OCI-LY3 (cell line): Measurements from ENCODE around the gene OOEP.

ENCODE experiments used
- EZH2phosphoT487 ChIP-seq: fragments of 200-600 bp; shearing (Covaris generic); IDR thresholded peaks from 2 replicates; pipeline ENCODE4 v1.6.1; 2018; ENCODE audit warnings: antibody characterized with exemption, mixed run types, low read depth
- TF ChIP-seq, protein P1 (sequence below): fragments of 200-600, 300-600 bp; sonication (generic); IDR thresholded peaks from 2 replicates; pipeline ENCODE4 v1.5.1; 2014; ENCODE audit warnings: antibody characterized with exemption, low read length, low read depth

DNA sequence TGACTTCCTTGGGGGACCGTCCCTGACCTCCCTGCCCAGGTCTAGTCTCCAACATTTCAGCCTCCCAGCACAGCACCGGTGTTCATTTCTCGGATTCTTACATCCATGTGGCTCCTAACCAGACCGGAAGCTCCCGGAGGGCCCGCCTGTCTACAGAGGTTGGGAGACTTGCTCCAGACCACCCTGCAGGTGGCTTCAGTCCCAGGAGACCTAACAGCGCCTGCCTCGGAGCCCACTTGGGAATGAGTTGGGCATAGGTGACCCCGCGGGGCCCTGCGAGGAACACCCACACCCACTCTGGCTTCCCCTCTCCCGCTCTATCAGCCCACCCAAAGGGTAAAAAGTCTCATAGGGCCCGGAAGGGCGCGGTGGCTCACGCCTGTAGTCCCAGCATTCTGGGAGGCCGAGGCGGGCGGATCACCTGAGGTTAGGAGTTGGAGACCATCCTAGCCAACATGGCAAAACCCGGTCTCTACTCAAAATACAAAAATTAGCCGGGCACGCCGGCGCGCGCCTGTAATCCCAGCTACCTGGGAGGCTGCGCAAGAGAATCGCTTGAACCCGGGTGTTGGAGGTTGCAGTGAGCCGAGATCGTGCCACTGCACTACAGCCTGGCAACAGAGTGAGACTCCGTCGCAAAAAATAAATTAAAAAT lies 21.0 kb downstream of the OOEP start:
- TF ChIP-seq, protein P1, sequence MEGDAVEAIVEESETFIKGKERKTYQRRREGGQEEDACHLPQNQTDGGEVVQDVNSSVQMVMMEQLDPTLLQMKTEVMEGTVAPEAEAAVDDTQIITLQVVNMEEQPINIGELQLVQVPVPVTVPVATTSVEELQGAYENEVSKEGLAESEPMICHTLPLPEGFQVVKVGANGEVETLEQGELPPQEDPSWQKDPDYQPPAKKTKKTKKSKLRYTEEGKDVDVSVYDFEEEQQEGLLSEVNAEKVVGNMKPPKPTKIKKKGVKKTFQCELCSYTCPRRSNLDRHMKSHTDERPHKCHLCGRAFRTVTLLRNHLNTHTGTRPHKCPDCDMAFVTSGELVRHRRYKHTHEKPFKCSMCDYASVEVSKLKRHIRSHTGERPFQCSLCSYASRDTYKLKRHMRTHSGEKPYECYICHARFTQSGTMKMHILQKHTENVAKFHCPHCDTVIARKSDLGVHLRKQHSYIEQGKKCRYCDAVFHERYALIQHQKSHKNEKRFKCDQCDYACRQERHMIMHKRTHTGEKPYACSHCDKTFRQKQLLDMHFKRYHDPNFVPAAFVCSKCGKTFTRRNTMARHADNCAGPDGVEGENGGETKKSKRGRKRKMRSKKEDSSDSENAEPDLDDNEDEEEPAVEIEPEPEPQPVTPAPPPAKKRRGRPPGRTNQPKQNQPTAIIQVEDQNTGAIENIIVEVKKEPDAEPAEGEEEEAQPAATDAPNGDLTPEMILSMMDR = no peak
- no peak for TF ChIP-seq EZH2phosphoT487
